ENCODE data around the gene SDHB. TPM values are rescaled to one million over a fixed set of nuclear protein-coding genes. Genes with fewer than 3 reads are reported as not detected.
A peak's percentile ranks its signal among the peaks of the same experiment; 100 is the strongest.

Gene SDHB
- total RNA-seq, 4 donors from 2014 or later, result 238 to 405 (median 328) TPM

- intact Hi-C loops (cut with DNase I; ENCODE audit: low total_unique reads), result loop anchor here (5.0 kb wide), 1 partner anchor 41 kb away; the partner anchor contains the start of gene SDHB
- in situ Hi-C loops (cut with MboI; ENCODE audit: low sequenced_read_pairs in 4 of 4), result no loop called here
- ATAC-seq, result peak; percentile 88 to 90
- Histone ChIP-seq H3K4me3 (peak within 1 kb of the TSS; percentile 75 to 87 (median 79)), H3K4me1 (peaks cover 11 to 25% of the 10 kb centered on the region in 2 donors), H3K27ac (peak within 1 kb of the TSS; percentile 21 to 70 (median 56)), H3K36me3 (no peaks in the 10 kb centered on the region), H3K9me3 (no peaks in the 10 kb centered on the region), H3K27me3 (no peaks in the 10 kb centered on the region)
- TF ChIP-seq, protein P1, sequence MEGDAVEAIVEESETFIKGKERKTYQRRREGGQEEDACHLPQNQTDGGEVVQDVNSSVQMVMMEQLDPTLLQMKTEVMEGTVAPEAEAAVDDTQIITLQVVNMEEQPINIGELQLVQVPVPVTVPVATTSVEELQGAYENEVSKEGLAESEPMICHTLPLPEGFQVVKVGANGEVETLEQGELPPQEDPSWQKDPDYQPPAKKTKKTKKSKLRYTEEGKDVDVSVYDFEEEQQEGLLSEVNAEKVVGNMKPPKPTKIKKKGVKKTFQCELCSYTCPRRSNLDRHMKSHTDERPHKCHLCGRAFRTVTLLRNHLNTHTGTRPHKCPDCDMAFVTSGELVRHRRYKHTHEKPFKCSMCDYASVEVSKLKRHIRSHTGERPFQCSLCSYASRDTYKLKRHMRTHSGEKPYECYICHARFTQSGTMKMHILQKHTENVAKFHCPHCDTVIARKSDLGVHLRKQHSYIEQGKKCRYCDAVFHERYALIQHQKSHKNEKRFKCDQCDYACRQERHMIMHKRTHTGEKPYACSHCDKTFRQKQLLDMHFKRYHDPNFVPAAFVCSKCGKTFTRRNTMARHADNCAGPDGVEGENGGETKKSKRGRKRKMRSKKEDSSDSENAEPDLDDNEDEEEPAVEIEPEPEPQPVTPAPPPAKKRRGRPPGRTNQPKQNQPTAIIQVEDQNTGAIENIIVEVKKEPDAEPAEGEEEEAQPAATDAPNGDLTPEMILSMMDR (IDR thresholded peaks at IDR 0.05 in 4 of 5, conservative IDR thresholded peaks at IDR 0.05 in 1 of 5), result no peak
- peak; percentile 53 to 63 for TF ChIP-seq POLR2A (IDR thresholded peaks at IDR 0.05)
- DNase-seq, result peak; percentile 58 to 75
Measured at GRCh38 chr1:17011439-17012307, 42.2 kb downstream of the SDHB start, which contains the start of gene ATP13A2. Gene ATP13A2, minus strand, starts transcription at chr1:17011928. Its CDS starts 190 bp downstream, at chr1:17011738.

- ATAC-seq, result no peak
- intact Hi-C loops (cut with DNase I; ENCODE audit: low total_unique reads) (loop anchor here (5.0 kb wide), 1 partner anchor 41 kb away; the partner anchor contains the start of gene SDHB), in situ Hi-C loops (cut with MboI; ENCODE audit: low sequenced_read_pairs in 4 of 4) (no loop called here)
- peak overlapping the region; percentile 66 to 87 (median 76) for H3K4me3 ChIP-seq
- no peak for DNase-seq
- H3K9me3 ChIP-seq, result no peaks in the 10 kb centered on the region
- H3K27me3 ChIP-seq, result no peaks in the 10 kb centered on the region
- peaks cover 11 to 25% of the 10 kb centered on the region in 2 donors for H3K4me1 ChIP-seq
- TF ChIP-seq, protein P1 (IDR thresholded peaks at IDR 0.05 in 4 of 5, conservative IDR thresholded peaks at IDR 0.05 in 1 of 5), result no peak
- TF ChIP-seq POLR2A (IDR thresholded peaks at IDR 0.05), result no peak
- H3K36me3 ChIP-seq, result no peaks in the 10 kb centered on the region
- peak overlapping the region; percentile 21 to 70 (median 56) for H3K27ac ChIP-seq
Measured at GRCh38 chr1:17011092-17011438, 42.8 kb downstream of the SDHB start.

DNA sequence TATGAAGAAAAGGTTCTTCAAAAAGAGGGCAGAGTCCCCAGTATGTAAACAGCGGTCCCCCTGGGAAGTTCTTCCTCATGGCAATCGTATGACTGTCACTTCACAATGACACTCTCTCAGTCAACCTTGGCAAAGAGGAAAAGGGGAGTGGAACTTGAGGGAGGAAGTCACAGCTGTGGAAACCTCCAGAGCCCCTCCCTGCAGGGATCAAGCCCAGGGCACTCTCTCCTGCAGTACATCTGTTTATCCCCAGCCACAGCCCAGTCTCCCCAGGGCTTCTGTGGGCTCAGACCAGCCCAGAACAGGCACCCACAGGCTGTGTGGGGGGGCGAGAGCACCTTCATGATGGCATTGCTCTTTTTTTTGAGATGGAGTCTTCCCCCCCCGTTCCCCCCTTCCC lies 44.1 kb downstream of the SDHB start:
- no peaks in the 10 kb centered on the region for H3K9me3 ChIP-seq
- no peak for TF ChIP-seq POLR2A (IDR thresholded peaks at IDR 0.05)
- TF ChIP-seq, protein P1 (IDR thresholded peaks at IDR 0.05 in 4 of 5, conservative IDR thresholded peaks at IDR 0.05 in 1 of 5), result no peak
- H3K27me3 ChIP-seq, result no peaks in the 10 kb centered on the region
- DNase-seq, result no peak
- no peak for ATAC-seq
- H3K4me3 ChIP-seq, result no peak overlapping the region
- peaks cover 0 to 10% of the 10 kb centered on the region in 2 donors for H3K36me3 ChIP-seq
- intact Hi-C loops (cut with DNase I; ENCODE audit: low total_unique reads), result loop anchor here (5.0 kb wide), 1 partner anchor 43 kb away; the partner anchor contains the start of gene SDHB
- H3K4me1 ChIP-seq, result peaks cover 11 to 25% of the 10 kb centered on the region in 2 donors
- no peak overlapping the region for H3K27ac ChIP-seq
- in situ Hi-C loops (cut with MboI; ENCODE audit: low sequenced_read_pairs in 4 of 4), result no loop called here

- ATAC-seq, result no peak
- no peak overlapping the region for H3K4me3 ChIP-seq
- intact Hi-C loops (cut with DNase I; ENCODE audit: low total_unique reads), result no loop called here
- TF ChIP-seq POLR2A (IDR thresholded peaks at IDR 0.05), result no peak
- no peaks in the 10 kb centered on the region for H3K27me3 ChIP-seq
- peaks cover 11 to 25% of the 10 kb centered on the region in 2 donors for H3K4me1 ChIP-seq
- H3K27ac ChIP-seq, result no peak overlapping the region
- H3K9me3 ChIP-seq, result no peaks in the 10 kb centered on the region
- in situ Hi-C loops (cut with MboI; ENCODE audit: low sequenced_read_pairs in 4 of 4), result no loop called here
- no peak for DNase-seq
- H3K36me3 ChIP-seq, result peaks cover 0 to 18% of the 10 kb centered on the region in 2 donors
Measured at GRCh38 chr1:17008208-17008855, 45.5 kb downstream of the SDHB start.

DNA sequence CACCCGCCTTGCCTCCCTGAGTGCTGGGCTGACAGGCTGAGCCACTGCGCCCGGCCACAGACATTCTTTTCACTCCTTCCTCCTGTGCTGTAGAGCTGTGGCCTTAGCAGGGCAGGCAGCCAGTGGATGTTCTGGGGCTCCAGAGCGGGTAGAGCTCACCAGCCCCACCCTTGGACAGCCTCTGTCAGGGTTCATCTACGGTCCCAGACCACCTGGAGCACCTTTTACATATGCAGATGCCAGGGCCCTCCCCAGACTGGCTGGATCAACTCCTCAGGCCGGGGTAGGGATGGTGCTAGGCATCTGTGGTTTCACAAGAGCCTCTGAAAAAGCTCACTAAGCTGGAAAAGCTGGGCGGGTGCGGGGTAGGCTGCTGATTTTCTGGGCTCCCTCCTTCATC lies 46.7 kb downstream of the SDHB start:
- Histone ChIP-seq H3K4me3 (no peak overlapping the region), H3K36me3 (peaks cover 0 to 30% of the 10 kb centered on the region in 2 donors), H3K4me1 (peaks cover 11 to 21% of the 10 kb centered on the region in 2 donors), H3K27ac (no peak overlapping the region), H3K9me3 (no peaks in the 10 kb centered on the region), H3K27me3 (no peaks in the 10 kb centered on the region)
- ATAC-seq, result no peak
- no peak for TF ChIP-seq POLR2A (IDR thresholded peaks at IDR 0.05)
- TF ChIP-seq, protein P1 (IDR thresholded peaks at IDR 0.05 in 4 of 5, conservative IDR thresholded peaks at IDR 0.05 in 1 of 5), result no peak
- intact Hi-C loops (cut with DNase I; ENCODE audit: low total_unique reads) (no loop called here), in situ Hi-C loops (cut with MboI; ENCODE audit: low sequenced_read_pairs in 4 of 4) (no loop called here)
- DNase-seq, result no peak

Measured in gastrocnemius medialis (tissue), 4 donors.